Activated B cell treated with CpG ODN at 0.5 μM for 24 hours (primary cell): Measurements from ENCODE around the gene PTPN9. TPM values are rescaled to one million over a fixed set of nuclear protein-coding genes. Genes with fewer than 3 reads are reported as not detected.
"Not testable (repeated sequence)": the region's sequence is repeated elsewhere in the genome, so short reads cannot be mapped to it uniquely, and the experiment has no call there.

Experiments
- ATAC-seq: fragments of 200-7000 bp; cut with Tn5 transposase; one replicate; pipeline ENCODE4 v1.10.0; 2021; ENCODE audit warnings: low read depth, mild to moderate bottlenecking, moderate library complexity
- CTCF ChIA-PET: fragments of 350-600 bp; sonication (Branson Sonifier 250); formaldehyde crosslinking; loops from one replicate; lab custom pipeline; 2021; ENCODE audit warnings: antibody characterized with exemption; lab: Charles Lee
- POLR2A ChIA-PET: fragments of 350-600 bp; sonication (Branson Sonifier 250); formaldehyde crosslinking; loops from one replicate; lab custom pipeline; 2021; ENCODE audit warnings: antibody characterized with exemption; lab: Charles Lee
- DNase-seq: peaks from one replicate; pipeline ENCODE4 v3.0.0; 2022
- H3K27ac Mint-ChIP-seq: one replicate; pipeline ENCODE4 v1.8.0; 2020; ENCODE audit warnings: mixed read lengths
- H3K27me3 Mint-ChIP-seq: one replicate; pipeline ENCODE4 v1.8.0; 2021; ENCODE audit warnings: mixed read lengths
- H3K36me3 Mint-ChIP-seq: one replicate; pipeline ENCODE4 v1.8.0; 2021; ENCODE audit warnings: low read depth, mixed read lengths
- H3K4me1 Mint-ChIP-seq: one replicate; pipeline ENCODE4 v1.8.0; 2021; ENCODE audit warnings: mixed read lengths
- H3K4me3 Mint-ChIP-seq: one replicate; pipeline ENCODE4 v1.8.0; 2020; ENCODE audit warnings: mild to moderate bottlenecking, mixed read lengths
- H3K9me3 Mint-ChIP-seq: one replicate; pipeline ENCODE4 v1.8.0; 2020; ENCODE audit warnings: mixed read lengths
- CTCF ChIP-seq: fragments of 200-600 bp; IDR thresholded peaks from one replicate; pipeline ENCODE4 v1.8.0; 2022; ENCODE audit warnings: antibody characterized with exemption, mild to moderate bottlenecking
- intact Hi-C: fragments of 100-400 bp; cut with micrococcal nuclease; formaldehyde crosslinking; loops from one replicate; pipeline ENCODE4 v1.15.1; 2024
- total RNA-seq: library from RNA; stranded (reverse); gene quantifications from 2 replicates; pipeline ENCODE4 v1.2.3, GENCODE V29; 2022

Gene PTPN9
- total RNA-seq, 1 donor from 2014 or later: 19.2 TPM

GRCh38 chr15:75533945-75534344 is 45.2 kb downstream of the PTPN9 start:
- Mint-ChIP-seq H3K9me3 (no peaks in the 10 kb centered on the region), H3K4me3 (no peak overlapping the region), H3K4me1 (no peaks in the 10 kb centered on the region), H3K27ac (no peak overlapping the region), H3K36me3 (peaks cover 5% of the 10 kb centered on the region), H3K27me3 (no peaks in the 10 kb centered on the region)
- intact Hi-C loops: no loop called here
- ChIA-PET POLR2A (no interaction called here), CTCF (no interaction called here)
- no peak for TF ChIP-seq CTCF
- no peak for DNase-seq
- no peak for ATAC-seq

GRCh38 chr15:75532413-75533250 is 46.5 kb downstream of the PTPN9 start:
- CTCF ChIA-PET: interaction anchor here (0.7 kb wide), 1 partner anchor 165 kb away, joined by 3 read pairs; no protein-coding TSS in a partner anchor
- DNase-seq (no peak), ATAC-seq (no peak)
- H3K9me3 Mint-ChIP-seq: no peaks in the 10 kb centered on the region
- intact Hi-C loops: no loop called here
- no peak for TF ChIP-seq CTCF
- H3K27me3 Mint-ChIP-seq: no peaks in the 10 kb centered on the region
- no peak overlapping the region for H3K27ac Mint-ChIP-seq
- POLR2A ChIA-PET: interaction anchor here (0.6 kb wide), 1 partner anchor 47 kb away, joined by 3 read pairs; no protein-coding TSS in a partner anchor
- H3K4me3 Mint-ChIP-seq: no peak overlapping the region
- no peaks in the 10 kb centered on the region for H3K36me3 Mint-ChIP-seq
- H3K4me1 Mint-ChIP-seq: no peaks in the 10 kb centered on the region

GRCh38 chr15:75531041-75531450 is 48.1 kb downstream of the PTPN9 start:
- no peaks in the 10 kb centered on the region for H3K27me3 Mint-ChIP-seq
- CTCF ChIA-PET: no interaction called here
- no peaks in the 10 kb centered on the region for H3K9me3 Mint-ChIP-seq
- peaks cover 11% of the 10 kb centered on the region for H3K36me3 Mint-ChIP-seq
- H3K4me3 Mint-ChIP-seq: no peak overlapping the region
- POLR2A ChIA-PET: no interaction called here
- ATAC-seq (no peak), DNase-seq (no peak)
- no peaks in the 10 kb centered on the region for H3K4me1 Mint-ChIP-seq
- no peak for TF ChIP-seq CTCF
- intact Hi-C loops: no loop called here
- peak overlapping the region; percentile 38 for H3K27ac Mint-ChIP-seq

GRCh38 chr15:75530169-75530568 is 48.9 kb downstream of the PTPN9 start:
- Mint-ChIP-seq H3K36me3 (peaks cover 17% of the 10 kb centered on the region), H3K4me3 (no peak overlapping the region), H3K9me3 (no peaks in the 10 kb centered on the region), H3K4me1 (no peaks in the 10 kb centered on the region), H3K27me3 (no peaks in the 10 kb centered on the region), H3K27ac (no peak overlapping the region)
- ChIA-PET POLR2A (no interaction called here), CTCF (no interaction called here)
- intact Hi-C loops: no loop called here
- TF ChIP-seq CTCF: no peak
- ATAC-seq (no peak), DNase-seq (no peak)

- DNase-seq, H3K27ac Mint-ChIP-seq, H3K4me3 Mint-ChIP-seq, H3K27me3 Mint-ChIP-seq, H3K4me1 Mint-ChIP-seq, CTCF ChIA-PET, intact Hi-C loops, H3K9me3 Mint-ChIP-seq, ATAC-seq: not testable (repeated sequence)
- H3K36me3 Mint-ChIP-seq: peaks cover 45% of the 10 kb centered on the region
- POLR2A ChIA-PET: interaction anchor here (0.7 kb wide), 1 partner anchor 40 kb away, joined by 4 read pairs; no protein-coding TSS in a partner anchor
Observed at GRCh38 chr15:75525756-75526155, 53.4 kb downstream of the PTPN9 start.
